BE2C (cell line): ENCODE results near the gene COL11A1.

Source experiments
- DNase-seq: peaks from one replicate; pipeline ENCODE4 v3.0.0-alpha.2; 2020
- H3K27me3 ChIP-seq: fragments of 250-450 bp; sonication (Bioruptor Pico); 2 replicates; pipeline ENCODE4 v1.5.1; 2020; ENCODE audit warnings: mild to moderate bottlenecking
- H3K36me3 ChIP-seq: fragments of 250-450 bp; sonication (Bioruptor Pico); 2 replicates; pipeline ENCODE4 v1.5.1; 2020; ENCODE audit warnings: mild to moderate bottlenecking
- H3K4me1 ChIP-seq: fragments of 250-450 bp; sonication (Bioruptor Pico); 2 replicates; pipeline ENCODE4 v1.5.1; 2020
- H3K4me3 ChIP-seq: 2 replicates; pipeline ENCODE4 v1.5.1; 2011; ENCODE audit warnings: low read depth, low read length
- H3K9me3 ChIP-seq: fragments of 250-450 bp; sonication (Bioruptor Pico); 2 replicates; pipeline ENCODE4 v1.5.1; 2020
- CTCF ChIP-seq: IDR thresholded peaks from 2 replicates; pipeline ENCODE4 v1.5.1; 2012; ENCODE audit warnings: mild to moderate bottlenecking, low read depth, low read length

The COL11A1 gene

GRCh38 chr1:102853701-102854187, 254.6 kb downstream of the COL11A1 start:
- no peak overlapping the region for H3K4me3 ChIP-seq
- H3K4me1 ChIP-seq, result no peaks in the 10 kb centered on the region
- H3K9me3 ChIP-seq, result no peaks in the 10 kb centered on the region
- no peaks in the 10 kb centered on the region for H3K36me3 ChIP-seq
- H3K27me3 ChIP-seq, result no peaks in the 10 kb centered on the region
- TF ChIP-seq CTCF, result no peak
- no peak for DNase-seq

- no peaks in the 10 kb centered on the region for H3K27me3 ChIP-seq
- H3K4me3 ChIP-seq, result no peak overlapping the region
- no peak for TF ChIP-seq CTCF
- no peaks in the 10 kb centered on the region for H3K36me3 ChIP-seq
- DNase-seq, result no peak
- no peaks in the 10 kb centered on the region for H3K9me3 ChIP-seq
- no peaks in the 10 kb centered on the region for H3K4me1 ChIP-seq
Measured at GRCh38 chr1:102853136-102853535, 255.2 kb downstream of the COL11A1 start.

GRCh38 chr1:102852613-102853012, 255.7 kb downstream of the COL11A1 start:
- DNase-seq, result no peak
- Histone ChIP-seq H3K4me3 (no peak overlapping the region), H3K9me3 (no peaks in the 10 kb centered on the region), H3K4me1 (no peaks in the 10 kb centered on the region), H3K27me3 (no peaks in the 10 kb centered on the region), H3K36me3 (no peaks in the 10 kb centered on the region)
- TF ChIP-seq CTCF, result peak; percentile 30

GRCh38 chr1:102851616-102852015, 256.7 kb downstream of the COL11A1 start:
- no peaks in the 10 kb centered on the region for H3K4me1 ChIP-seq
- no peaks in the 10 kb centered on the region for H3K36me3 ChIP-seq
- no peak for TF ChIP-seq CTCF
- DNase-seq, result no peak
- no peak overlapping the region for H3K4me3 ChIP-seq
- no peaks in the 10 kb centered on the region for H3K27me3 ChIP-seq
- H3K9me3 ChIP-seq, result no peaks in the 10 kb centered on the region

- TF ChIP-seq CTCF, result no peak
- Histone ChIP-seq H3K36me3 (no peaks in the 10 kb centered on the region), H3K9me3 (no peaks in the 10 kb centered on the region), H3K27me3 (no peaks in the 10 kb centered on the region), H3K4me1 (no peaks in the 10 kb centered on the region), H3K4me3 (no peak overlapping the region)
- DNase-seq, result no peak
Measured at GRCh38 chr1:102842606-102843005, 265.7 kb downstream of the COL11A1 start.

GRCh38 chr1:102840741-102841140, 267.6 kb downstream of the COL11A1 start:
- Histone ChIP-seq H3K4me1 (no peaks in the 10 kb centered on the region), H3K27me3 (no peaks in the 10 kb centered on the region), H3K4me3 (no peak overlapping the region), H3K9me3 (no peaks in the 10 kb centered on the region), H3K36me3 (no peaks in the 10 kb centered on the region)
- no peak for TF ChIP-seq CTCF
- no peak for DNase-seq
